Activated T-cell treated with anti-CD3 and anti-CD28 coated beads for 1 hour (primary cell): ENCODE measurements around the gene RNPS1.
A peak's percentile ranks its signal among the peaks of the same experiment; 100 is the strongest.

Source experiments
- DNase-seq: peaks from one replicate; pipeline ENCODE4 v3.0.0-alpha.2; 2020; ENCODE audit warnings: low read depth

RNPS1 gene

DNA sequence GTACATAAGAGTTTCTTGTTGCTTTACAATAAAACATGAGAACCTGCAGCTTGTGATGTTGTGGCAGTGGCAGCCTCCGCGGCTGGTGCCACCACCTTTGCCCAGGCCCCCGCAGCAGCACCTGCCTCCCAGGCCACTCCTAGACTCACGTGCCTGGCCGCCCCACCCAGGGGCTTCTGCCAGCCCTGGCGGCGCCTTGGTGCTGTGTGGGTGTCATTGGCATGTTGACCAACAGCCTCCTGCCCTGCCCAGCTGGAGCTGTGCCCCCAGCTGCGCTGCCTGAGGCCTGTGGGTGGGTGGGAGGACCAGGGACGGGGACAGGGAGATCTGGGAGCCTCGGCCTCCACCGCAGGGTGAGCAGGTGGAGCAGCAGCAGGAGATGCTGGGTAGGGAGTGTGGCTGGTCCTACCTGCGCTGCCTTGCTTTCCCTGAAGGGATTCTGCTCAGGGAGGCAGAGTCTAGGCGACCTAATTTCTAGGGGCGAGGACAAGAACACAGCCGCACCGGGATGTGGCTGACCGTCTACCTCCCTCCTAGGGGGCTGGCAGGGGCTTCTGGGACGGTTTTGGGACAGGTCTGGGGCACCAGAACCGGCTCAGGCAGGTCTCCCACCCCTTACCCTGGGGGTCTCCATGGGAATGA, 32.1 kb downstream of the RNPS1 start:
- DNase-seq = no peak

- DNase-seq = no peak
These were observed 32.7 kb downstream of the RNPS1 start for GRCh38 chr16:2235234-2235651.

- no peak for DNase-seq
These were observed 33.1 kb downstream of the RNPS1 start for GRCh38 chr16:2234813-2235170.

DNA sequence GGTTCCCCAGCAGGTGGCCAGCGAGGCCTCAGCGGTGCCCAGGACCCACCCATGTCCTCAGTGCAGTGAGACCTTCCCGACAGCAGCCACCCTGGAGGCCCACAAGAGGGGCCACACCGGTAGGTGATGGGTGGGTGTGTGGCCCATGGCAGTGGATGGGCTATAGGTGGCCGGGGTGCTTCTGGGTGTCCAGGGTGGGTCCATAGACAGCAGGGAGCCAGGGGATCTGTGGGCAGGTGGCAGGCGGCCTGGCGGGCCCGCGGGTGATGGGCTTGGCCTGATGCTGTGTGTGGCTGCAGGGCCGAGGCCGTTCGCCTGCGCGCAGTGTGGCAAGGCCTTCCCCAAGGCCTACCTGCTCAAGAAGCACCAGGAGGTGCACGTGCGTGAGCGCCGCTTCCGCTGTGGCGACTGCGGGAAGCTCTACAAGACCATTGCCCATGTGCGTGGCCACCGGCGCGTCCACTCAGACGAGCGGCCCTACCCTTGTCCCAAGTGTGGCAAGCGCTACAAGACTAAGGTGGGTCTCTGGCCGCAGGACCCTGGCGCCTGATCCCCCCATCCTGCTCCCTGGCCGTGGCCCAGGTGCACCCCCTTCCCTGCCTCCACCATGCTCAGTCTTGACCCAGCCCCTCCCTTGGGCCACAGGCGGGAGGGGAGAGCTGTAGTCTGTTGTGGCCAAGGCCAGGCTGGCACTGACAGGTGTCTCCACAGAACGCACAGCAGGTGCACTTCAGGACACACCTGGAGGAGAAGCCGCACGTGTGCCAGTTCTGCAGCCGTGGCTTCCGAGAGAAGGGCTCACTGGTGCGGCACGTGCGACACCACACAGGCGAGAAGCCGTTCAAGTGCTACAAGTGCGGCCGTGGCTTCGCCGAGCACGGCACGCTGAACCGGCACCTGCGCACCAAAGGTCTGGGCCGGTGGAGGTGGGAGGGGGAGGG, 33.8 kb downstream of the RNPS1 start:
- no peak for DNase-seq

- no peak for DNase-seq
These were observed 34.7 kb downstream of the RNPS1 start for GRCh38 chr16:2233046-2233775.

GRCh38 chr16:2232094-2232990, 35.6 kb downstream of the RNPS1 start:
- no peak for DNase-seq

DNA sequence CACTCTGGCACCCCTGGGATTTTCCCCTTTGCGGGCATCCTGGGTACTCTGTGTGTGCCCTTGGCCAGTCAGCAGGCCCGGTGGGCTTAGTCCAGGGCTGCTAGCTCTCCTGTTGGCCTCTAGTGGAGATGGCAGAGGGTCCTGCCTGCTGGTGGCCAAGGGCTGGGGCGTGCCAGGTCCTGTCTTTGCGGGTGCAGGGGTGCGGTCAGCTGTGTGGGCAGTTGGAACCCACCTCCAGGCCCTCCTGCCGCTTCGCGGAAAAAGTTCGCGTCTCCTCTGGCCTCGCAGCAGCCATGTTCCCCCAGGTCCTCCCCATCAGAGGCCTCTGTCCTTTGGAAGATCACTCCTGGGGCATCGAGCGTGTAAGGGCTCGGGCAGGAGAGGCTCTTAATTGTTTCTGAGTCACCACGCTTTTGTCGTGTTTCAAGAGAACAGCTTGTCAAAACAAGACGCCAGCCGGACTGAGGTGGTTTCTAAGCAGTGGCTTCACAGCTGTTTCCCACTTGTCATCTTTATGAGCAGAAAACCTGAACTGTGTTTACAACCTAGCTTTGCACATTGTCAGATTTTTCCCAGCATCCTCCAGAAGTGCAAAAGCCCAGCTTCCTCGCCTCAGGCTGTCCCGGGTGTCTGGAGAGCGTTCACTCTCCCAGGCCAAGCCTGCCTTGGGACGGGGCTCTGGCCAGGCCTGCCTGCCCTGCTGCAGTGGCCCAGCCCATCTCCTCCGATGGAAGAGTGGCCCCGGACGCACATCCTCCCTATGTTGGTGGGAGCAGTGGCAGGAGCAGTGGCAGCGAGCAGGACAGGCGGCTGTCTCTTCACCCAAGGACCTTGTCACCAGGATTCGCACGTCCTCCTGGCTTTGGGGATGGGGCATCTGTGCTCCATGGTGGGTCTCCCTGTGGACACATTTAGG, 36.7 kb downstream of the RNPS1 start:
- DNase-seq = no peak

DNA sequence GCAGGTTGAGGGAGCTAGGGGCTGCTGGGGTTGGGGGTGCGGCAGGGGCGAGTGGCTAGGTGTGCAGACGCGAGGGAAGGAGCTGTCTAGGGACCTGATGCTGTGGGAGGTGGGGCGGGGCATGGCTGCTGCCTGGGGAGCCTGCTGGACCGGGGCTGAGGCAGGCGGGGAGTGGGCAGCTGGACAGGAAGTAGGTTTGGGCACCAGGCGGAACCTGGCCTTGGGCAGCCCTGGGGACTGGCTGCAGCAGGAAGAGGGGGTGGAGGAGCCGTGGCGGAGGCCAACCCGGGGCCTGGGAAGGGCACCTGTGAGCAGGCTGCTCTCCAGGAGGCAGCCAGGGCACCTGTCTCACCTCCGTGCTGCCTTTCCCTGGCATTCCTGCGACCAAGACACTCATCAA, 37.5 kb downstream of the RNPS1 start:
- DNase-seq = no peak

DNA sequence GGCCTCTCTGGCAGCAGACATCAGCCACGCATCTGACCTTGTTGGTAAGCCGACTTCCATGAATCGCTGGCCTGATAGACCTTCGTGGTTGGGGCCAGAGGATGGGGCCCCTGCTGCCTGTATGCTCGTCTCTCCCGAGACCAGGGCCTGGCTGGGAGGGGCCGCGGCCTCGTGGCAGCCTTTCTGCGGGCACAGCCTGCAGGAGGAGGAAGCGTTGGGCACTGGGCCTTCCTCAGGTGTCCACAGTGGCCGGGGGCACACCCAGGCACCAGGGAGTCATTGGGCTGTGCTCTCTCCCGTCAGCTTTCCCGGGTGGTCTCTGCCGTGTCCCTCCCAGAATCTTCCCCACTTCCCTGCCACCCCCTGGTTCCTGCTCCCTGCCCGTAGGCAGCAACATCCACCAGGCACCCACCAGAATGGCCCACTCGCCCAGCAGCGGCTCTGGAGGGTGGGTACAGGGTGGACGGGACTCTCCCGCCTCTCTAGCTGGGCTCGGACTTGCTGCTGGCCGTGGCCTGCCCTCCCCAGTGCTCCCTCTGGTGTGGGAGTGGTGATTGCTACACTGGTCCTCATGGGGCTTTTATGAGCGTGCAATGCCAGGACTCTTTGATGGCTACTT, 38.2 kb downstream of the RNPS1 start:
- DNase-seq = no peak

GRCh38 chr16:2229091-2229490, 38.8 kb downstream of the RNPS1 start:
- DNase-seq = no peak

DNA sequence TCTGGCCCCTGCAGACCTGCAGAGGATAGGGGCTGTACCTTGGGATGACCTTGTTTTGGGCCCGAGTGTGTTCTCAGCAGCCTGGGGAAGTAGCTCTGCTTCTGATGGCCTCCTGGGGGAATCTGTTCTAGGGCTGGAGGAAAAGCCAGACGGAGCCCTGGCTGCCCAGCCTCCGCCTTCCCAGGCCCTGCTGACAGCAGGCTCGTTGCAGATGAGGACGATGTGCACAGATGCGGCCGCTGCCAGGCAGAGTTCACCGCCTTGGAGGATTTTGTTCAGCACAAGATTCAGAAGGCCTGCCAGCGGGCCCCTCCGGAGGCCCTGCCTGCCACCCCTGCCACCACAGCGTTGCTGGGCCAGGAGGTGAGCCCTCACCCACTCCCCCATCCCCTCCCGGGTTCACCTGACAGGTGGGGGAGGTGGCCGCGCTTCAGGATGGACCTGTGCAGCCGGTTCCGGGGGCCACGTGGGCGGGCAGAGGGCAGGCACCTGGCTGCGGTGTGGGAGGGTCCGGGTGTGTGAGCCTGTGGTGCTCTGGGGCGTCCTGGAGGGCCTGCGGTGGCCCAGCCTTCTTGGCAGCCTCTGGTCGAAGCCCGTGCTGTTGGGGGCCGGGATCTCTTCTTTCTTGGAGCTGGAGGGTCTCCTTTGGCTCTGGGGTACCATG, 39.6 kb downstream of the RNPS1 start:
- no peak for DNase-seq

DNA sequence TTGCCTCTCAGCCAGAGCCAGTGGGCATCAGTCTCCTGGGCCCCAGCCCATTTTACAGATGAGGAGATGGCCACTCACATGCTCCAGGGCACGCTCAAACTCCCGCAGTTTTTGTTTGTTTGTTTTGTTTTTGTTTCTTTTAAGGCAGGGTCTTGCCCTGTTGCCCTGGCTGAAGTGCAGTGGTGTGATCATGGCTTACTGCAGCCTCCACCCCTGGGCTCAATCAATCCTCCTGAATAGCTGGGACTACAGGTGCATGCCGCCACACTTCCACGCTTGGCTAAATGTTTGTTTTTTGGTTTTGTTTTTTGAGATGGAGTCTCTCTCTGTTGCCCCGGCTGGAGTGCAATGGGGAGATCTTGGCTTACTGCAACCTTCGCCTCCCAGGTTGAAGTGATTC, 41.0 kb downstream of the RNPS1 start:
- no peak for DNase-seq

DNA sequence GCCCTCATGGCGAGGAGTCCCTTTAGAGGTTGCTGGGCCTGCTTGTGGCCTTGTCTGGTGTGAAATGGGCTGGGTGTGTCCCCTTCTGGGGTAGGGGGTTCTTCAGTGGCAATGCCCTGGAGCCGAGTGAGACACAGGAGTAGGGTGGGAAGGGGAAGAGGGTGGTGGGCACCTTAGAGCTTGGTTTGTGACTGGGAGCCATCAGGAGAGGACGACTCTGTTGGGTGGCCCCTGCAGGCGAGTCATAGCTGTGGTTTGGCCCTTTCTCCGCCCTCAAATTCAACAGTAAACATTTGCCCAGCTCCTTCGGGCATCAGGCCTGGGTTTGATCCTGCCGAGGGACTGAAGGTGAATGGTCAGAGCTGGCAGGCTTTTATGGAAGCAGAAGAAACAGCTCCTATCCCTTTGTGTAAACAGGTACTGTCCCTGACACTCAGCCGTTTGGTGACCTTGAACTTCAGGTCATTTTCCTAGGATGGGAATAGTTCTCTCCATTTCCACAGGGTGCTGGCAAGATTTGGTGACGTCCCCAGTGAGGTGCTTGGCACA, 41.6 kb downstream of the RNPS1 start:
- DNase-seq = no peak

DNA sequence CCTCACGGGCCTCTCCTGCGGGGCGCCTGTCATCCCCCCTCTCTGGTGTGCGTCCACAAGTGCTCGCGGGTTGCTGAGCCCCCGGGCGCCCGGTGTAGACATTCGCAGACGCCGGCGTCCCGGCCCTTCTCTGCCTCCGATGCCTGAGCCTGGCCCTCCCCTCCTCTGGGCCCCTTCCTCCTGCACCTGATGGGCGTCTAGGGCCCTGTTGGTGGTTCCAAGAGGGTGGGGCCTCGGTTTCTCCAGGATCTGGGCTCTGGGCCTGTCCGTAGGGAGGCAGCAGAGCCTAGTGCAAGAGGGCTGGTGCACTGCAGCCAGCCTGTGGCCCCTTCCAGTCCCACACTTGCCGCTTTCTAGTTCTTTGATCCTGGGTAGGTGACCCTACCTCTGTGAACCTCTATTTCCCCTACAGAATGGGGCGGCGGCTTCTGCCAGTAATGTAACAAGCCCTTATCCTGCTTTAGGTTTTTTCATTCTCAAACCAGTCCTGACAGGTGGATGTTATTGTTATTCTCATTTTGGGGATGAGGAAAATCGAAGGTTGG, 43.9 kb downstream of the RNPS1 start:
- no peak for DNase-seq

GRCh38 chr16:2223221-2223941, 44.5 kb downstream of the RNPS1 start, which contains the start of gene E4F1:
TSS of gene E4F1 (plus strand) at chr16:2223591. CDS start at chr16:2223614, 23 bp downstream.
- peak; percentile 97 for DNase-seq

DNA sequence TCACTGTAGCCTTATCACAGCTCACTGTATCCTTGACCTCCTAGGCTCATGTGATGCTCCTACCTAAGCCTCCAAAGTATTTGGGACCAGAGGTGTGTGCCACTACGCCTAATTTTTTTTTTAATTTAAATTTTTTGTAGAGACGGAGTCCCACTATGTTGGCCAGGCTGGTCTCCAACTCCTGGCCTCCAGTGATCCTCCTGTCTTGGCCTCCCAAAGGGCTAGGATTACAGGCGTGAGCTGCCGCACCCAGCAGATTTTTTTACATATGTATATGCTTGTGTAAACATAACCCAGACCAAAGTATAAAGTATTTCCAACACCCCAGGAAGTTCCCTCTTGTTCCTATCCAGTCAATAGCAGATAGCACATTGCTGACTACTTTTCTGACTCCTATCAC, 51.6 kb downstream of the RNPS1 start:
- no peak for DNase-seq

- no peak for DNase-seq
These were observed 53.3 kb downstream of the RNPS1 start, which contains the start of gene PGP for GRCh38 chr16:2214719-2214968. TSS of gene PGP (minus strand) at chr16:2214840. CDS start at chr16:2214777, 63 bp downstream.
